ENCODE measurements around the gene LIN52. TPM values are rescaled to one million over a fixed set of nuclear protein-coding genes. Genes with fewer than 3 reads are reported as not detected.

LIN52 gene
- total RNA-seq, 2 donors from 2014 or later = 7.8 to 8.1 TPM

DNA sequence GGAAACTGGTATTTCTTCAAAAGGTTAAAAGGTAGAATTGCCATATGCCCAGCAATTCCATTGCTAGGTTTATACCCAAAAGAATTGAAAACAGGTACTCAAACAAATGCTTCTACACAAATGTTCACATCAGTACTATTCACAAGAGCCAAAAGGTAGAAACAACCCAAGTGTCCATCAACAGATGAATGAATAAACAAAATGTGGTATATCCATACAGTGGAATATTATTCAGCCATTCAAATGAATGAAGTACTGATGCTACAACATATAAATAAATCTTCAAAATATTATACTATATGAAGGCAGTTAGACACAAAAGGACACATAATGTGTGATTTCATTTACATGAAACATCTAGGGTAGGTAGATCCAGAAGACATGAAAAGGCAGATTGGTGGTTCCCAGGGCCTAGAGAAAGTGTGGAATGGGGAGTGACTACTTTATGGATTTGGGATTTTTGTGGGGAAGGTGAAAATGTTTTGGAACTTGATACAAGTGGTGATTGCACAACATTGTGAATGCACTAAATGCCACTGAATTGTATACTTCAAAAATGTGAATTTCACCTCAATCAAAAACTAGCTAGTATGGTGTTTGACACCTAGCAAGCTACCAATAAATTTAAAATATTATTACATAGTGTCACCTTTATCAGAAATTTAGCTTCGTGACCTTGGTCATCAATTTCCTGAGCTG is 41.7 kb downstream of the LIN52 start:
- no peak overlapping the region for H3K27ac ChIP-seq
- no peak for DNase-seq (ENCODE audit: low spot score)
- H3K9me3 ChIP-seq = no peaks in the 10 kb centered on the region
- TF ChIP-seq, protein P1, sequence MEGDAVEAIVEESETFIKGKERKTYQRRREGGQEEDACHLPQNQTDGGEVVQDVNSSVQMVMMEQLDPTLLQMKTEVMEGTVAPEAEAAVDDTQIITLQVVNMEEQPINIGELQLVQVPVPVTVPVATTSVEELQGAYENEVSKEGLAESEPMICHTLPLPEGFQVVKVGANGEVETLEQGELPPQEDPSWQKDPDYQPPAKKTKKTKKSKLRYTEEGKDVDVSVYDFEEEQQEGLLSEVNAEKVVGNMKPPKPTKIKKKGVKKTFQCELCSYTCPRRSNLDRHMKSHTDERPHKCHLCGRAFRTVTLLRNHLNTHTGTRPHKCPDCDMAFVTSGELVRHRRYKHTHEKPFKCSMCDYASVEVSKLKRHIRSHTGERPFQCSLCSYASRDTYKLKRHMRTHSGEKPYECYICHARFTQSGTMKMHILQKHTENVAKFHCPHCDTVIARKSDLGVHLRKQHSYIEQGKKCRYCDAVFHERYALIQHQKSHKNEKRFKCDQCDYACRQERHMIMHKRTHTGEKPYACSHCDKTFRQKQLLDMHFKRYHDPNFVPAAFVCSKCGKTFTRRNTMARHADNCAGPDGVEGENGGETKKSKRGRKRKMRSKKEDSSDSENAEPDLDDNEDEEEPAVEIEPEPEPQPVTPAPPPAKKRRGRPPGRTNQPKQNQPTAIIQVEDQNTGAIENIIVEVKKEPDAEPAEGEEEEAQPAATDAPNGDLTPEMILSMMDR (IDR thresholded peaks at IDR 0.05) = no peak
- TF ChIP-seq POLR2AphosphoS5 (IDR thresholded peaks at IDR 0.05) (no peak), POLR2A (IDR thresholded peaks at IDR 0.05) (no peak)
- H3K4me1 ChIP-seq (replicated peaks) = no peaks in the 10 kb centered on the region
- H3K27me3 ChIP-seq (replicated peaks; ENCODE audit: insufficient read depth) = no peaks in the 10 kb centered on the region
- intact Hi-C loops (cut with DNase I) = no loop called here
- 100% methylated on average over 1 of the region's 1 CpG for WGBS
- no peak overlapping the region for H3K4me3 ChIP-seq
- H3K36me3 ChIP-seq = no peaks in the 10 kb centered on the region

DNA sequence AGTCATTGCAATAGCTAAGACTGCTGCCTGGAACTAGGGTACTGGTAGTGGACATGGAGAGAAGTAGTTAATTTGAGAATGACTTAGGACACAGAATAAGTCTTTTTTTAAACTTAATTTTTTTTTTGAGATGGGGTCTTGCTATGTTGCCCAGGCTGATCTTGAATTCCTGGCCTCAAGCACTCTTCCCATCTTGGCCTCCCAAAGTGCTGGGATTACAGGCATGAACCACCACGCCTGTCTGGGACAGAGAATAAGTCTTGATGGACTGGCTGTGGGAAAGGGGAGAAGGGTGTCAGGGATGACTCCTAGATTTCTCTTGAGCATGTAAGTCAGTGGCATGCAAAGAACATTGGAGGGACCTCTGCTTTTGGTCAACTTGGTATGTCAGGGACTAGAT is 42.9 kb downstream of the LIN52 start:
- intact Hi-C loops (cut with DNase I) = no loop called here
- WGBS = 91% methylated on average over 1 of the region's 1 CpG
- Histone ChIP-seq H3K4me1 (replicated peaks) (no peaks in the 10 kb centered on the region), H3K4me3 (no peak overlapping the region), H3K27me3 (replicated peaks; ENCODE audit: insufficient read depth) (no peaks in the 10 kb centered on the region), H3K9me3 (no peaks in the 10 kb centered on the region), H3K27ac (no peak overlapping the region), H3K36me3 (no peaks in the 10 kb centered on the region)
- no peak for TF ChIP-seq POLR2AphosphoS5 (IDR thresholded peaks at IDR 0.05)
- TF ChIP-seq, protein P1 (IDR thresholded peaks at IDR 0.05) = no peak
- TF ChIP-seq POLR2A (IDR thresholded peaks at IDR 0.05) = no peak
- no peak for DNase-seq (ENCODE audit: low spot score)

DNA sequence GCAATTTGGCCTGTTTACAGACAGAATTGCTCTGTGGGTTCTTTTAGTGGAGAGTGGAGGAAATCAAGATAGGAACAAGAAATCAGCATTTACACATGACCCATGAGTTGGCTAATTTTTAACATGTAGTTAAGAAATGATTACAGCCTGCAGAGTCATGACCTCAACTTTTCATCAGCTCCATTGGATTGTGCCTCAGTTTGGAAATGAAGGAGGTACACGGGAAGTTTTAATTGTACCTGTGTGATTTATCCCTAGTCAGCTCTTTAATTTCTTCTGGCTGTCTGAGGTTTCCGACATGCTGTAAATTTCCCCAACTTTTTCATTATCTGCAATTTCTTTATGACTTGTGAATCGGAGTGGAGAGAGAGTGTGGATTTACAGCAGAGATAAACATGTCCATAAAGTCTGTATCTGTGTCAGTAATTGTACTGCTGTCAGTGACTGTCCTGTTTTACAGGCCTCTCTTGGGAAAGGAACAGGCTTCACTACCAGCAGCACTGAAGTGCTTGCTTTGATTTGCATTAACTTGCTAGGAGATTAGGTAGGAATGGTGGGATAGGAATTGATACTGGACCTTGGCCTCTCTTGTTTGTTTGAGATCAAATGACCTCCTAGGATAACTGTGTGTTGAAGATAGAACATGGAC is 49.2 kb downstream of the LIN52 start:
- Histone ChIP-seq H3K4me1 (replicated peaks) (no peaks in the 10 kb centered on the region), H3K27me3 (replicated peaks; ENCODE audit: insufficient read depth) (no peaks in the 10 kb centered on the region), H3K27ac (no peak overlapping the region), H3K36me3 (no peaks in the 10 kb centered on the region), H3K9me3 (no peaks in the 10 kb centered on the region), H3K4me3 (no peak overlapping the region)
- TF ChIP-seq, protein P1 (IDR thresholded peaks at IDR 0.05) = no peak
- TF ChIP-seq POLR2A (IDR thresholded peaks at IDR 0.05) (no peak), POLR2AphosphoS5 (IDR thresholded peaks at IDR 0.05) (no peak)
- WGBS = 32% methylated on average over 3 of the region's 3 CpGs
- no peak for DNase-seq (ENCODE audit: low spot score)
- intact Hi-C loops (cut with DNase I) = no loop called here

- no peaks in the 10 kb centered on the region for H3K4me1 ChIP-seq (replicated peaks)
- TF ChIP-seq, protein P1 (IDR thresholded peaks at IDR 0.05) = no peak
- TF ChIP-seq POLR2A (IDR thresholded peaks at IDR 0.05) (no peak), POLR2AphosphoS5 (IDR thresholded peaks at IDR 0.05) (no peak)
- no peaks in the 10 kb centered on the region for H3K9me3 ChIP-seq
- intact Hi-C loops (cut with DNase I) = no loop called here
- no peaks in the 10 kb centered on the region for H3K27me3 ChIP-seq (replicated peaks; ENCODE audit: insufficient read depth)
- H3K36me3 ChIP-seq = no peaks in the 10 kb centered on the region
- H3K27ac ChIP-seq = no peak overlapping the region
- H3K4me3 ChIP-seq = no peak overlapping the region
- no peak for DNase-seq (ENCODE audit: low spot score)
Observed at GRCh38 chr14:74134484-74134883, 49.7 kb downstream of the LIN52 start.

DNA sequence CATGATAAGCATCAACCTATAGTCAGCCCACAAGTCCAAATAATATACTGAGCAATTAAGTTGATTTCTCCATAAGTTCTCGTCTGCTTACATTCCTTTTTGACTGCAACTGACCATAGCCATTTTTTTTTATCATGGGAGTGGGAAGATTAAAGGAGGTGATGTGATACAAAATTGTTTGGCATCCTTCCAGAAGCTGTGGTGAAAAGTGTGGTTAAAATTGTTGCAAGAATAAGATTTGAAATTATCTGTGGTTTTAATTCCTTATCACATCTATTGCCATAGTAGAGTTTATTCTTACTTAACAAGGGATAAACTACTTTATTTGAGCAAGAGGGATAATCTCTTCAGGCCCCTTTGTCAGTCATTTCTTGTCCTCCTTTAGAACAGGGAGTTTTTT is 50.7 kb downstream of the LIN52 start:
- TF ChIP-seq POLR2A (IDR thresholded peaks at IDR 0.05) (no peak), POLR2AphosphoS5 (IDR thresholded peaks at IDR 0.05) (no peak)
- TF ChIP-seq, protein P1 (IDR thresholded peaks at IDR 0.05) = no peak
- DNase-seq (ENCODE audit: low spot score) = no peak
- H3K4me3 ChIP-seq = no peak overlapping the region
- H3K36me3 ChIP-seq = no peaks in the 10 kb centered on the region
- no peaks in the 10 kb centered on the region for H3K9me3 ChIP-seq
- intact Hi-C loops (cut with DNase I) = no loop called here
- no peak overlapping the region for H3K27ac ChIP-seq
- no peaks in the 10 kb centered on the region for H3K27me3 ChIP-seq (replicated peaks; ENCODE audit: insufficient read depth)
- WGBS = 90% methylated on average over 1 of the region's 1 CpG
- H3K4me1 ChIP-seq (replicated peaks) = no peaks in the 10 kb centered on the region
